ENCODE data around the gene PSME2. TPM values are rescaled to one million over a fixed set of nuclear protein-coding genes. Genes with fewer than 3 reads are reported as not detected.

Gene PSME2
- total RNA-seq, 1 experiment from 2014 or later, result 188 TPM

DNA sequence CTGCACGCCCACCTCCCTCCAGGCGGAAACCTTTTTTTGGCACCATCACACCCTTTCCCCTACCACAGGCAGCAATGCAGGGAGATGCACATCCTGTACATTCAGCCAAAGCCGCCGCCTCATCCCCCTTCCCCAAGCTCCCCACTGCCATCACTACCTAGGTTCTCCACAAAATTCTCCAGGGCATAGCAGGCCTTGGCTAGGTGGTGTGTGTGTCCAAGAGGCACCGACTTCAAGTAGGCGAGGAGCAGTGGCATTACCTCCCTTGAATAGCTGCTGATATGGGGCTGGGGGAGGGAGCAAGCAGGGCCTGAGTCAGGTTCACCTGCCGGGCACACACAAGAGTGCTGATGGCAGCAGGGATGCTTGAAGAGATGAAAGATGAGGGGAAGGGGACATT, 38.6 kb upstream of the PSME2 start:
- TF ChIP-seq TCF7L2 (IDR thresholded peaks at IDR 0.05; ENCODE audit: low read depth, low read length) (no peak), REST (IDR thresholded peaks at IDR 0.05; ENCODE audit: insufficient read depth in 1 of 2, low read depth in 2 of 2, low read length in 1 of 2) (no peak), CTCF (IDR thresholded peaks at IDR 0.05) (no peak), SIN3A (IDR thresholded peaks at IDR 0.05; ENCODE audit: borderline replicate concordance, insufficient read depth, low read depth, low read length) (no peak), POLR2AphosphoS5 (IDR thresholded peaks at IDR 0.05; ENCODE audit: low read depth, low read length) (no peak)
- DNase-seq (ENCODE audit: low read depth, low spot score) (no peak), ATAC-seq (no peak)
- in situ Hi-C loops (cut with HindIII; ENCODE audit: low pct_unique_long_range_greater_than_20kb, low sequenced_read_pairs) (no loop called here), intact Hi-C loops (cut with micrococcal nuclease; ENCODE audit: unreplicated experiment) (no loop called here)
- no peak overlapping the region for H3K27ac ChIP-seq (ENCODE audit: low read length)
- H3K36me3 ChIP-seq (ENCODE audit: control insufficient read depth, insufficient read depth, low read length), result 0 out of 2 replicates have a peak, but pooled peaks cover 2% of the 10 kb centered on the region
- POLR2A ChIA-PET, result no interaction called here
- H3K27me3 ChIP-seq (ENCODE audit: control insufficient read depth, insufficient read depth, low read length), result no peaks in the 10 kb centered on the region
- CTCF ChIA-PET, result no interaction called here
- BruUV-seq (replicated peaks), result no TSS peak
- H3K4me3 ChIP-seq (ENCODE audit: low read depth in 2 of 2, low read length in 2 of 2), result no peak overlapping the region
- H3K4me1 ChIP-seq (ENCODE audit: control insufficient read depth, insufficient read depth, low read length), result 0 out of 2 replicates have a peak, but pooled peaks cover 10% of the 10 kb centered on the region
- H3K9me3 ChIP-seq (ENCODE audit: control insufficient read depth, insufficient read depth, low read depth, low read length), result no peaks in the 10 kb centered on the region

DNA sequence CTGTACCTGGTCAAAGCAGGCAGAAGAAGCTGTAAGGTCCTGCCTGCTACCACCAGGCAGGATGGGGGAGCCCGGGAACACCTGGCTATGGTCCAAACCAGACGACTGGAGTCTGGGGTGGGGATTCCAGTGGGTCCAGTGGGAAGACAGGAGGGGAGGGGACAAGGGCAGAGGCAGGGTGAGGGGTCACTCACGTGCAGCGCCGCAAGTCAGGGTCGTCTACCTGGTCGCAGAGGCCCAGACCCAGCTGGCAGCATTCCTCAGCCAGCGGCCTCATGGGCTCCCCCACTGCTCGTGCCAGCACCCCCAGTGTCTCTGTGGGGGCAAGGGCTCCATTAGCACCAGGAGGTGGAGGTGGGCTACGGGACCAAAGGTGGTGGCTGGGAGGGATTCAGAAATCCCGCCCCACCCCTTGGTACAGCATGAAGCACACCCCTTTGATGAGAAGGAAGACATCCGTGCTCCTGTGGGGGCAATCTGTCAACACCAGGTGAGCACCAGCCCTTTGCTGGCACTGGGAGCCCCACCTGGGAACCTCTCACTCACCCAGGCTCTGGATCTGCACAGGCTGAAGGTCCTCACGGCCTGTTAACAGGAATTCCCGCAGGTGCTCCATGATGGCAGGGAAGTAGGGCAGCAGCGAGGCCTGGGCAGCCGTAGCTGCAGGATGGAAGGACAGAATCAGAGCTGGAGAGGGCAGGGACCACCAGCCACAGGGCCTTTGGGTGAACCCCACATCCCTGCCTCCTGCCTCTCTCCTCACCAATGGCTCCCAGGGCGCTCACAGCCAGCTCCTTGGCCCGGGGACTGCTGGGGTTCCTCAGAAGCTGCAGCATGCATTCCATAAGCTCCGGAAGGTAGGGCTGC, 37.9 kb upstream of the PSME2 start:
- ChIA-PET POLR2A (no interaction called here), CTCF (no interaction called here)
- ATAC-seq, result no peak
- TF ChIP-seq POLR2AphosphoS5 (IDR thresholded peaks at IDR 0.05; ENCODE audit: low read depth, low read length), result no peak
- TF ChIP-seq TCF7L2 (IDR thresholded peaks at IDR 0.05; ENCODE audit: low read depth, low read length), result no peak
- TF ChIP-seq SIN3A (IDR thresholded peaks at IDR 0.05; ENCODE audit: borderline replicate concordance, insufficient read depth, low read depth, low read length), result no peak
- no peak for TF ChIP-seq REST (IDR thresholded peaks at IDR 0.05; ENCODE audit: insufficient read depth in 1 of 2, low read depth in 2 of 2, low read length in 1 of 2)
- TF ChIP-seq CTCF (IDR thresholded peaks at IDR 0.05), result no peak
- no peak overlapping the region for H3K27ac ChIP-seq (ENCODE audit: low read length)
- BruUV-seq (replicated peaks), result no TSS peak
- no peak for DNase-seq (ENCODE audit: low read depth, low spot score)
- H3K4me1 ChIP-seq (ENCODE audit: control insufficient read depth, insufficient read depth, low read length), result peaks cover 8% of the 10 kb centered on the region; the same call in 1 of the 2 replicates
- H3K4me3 ChIP-seq (ENCODE audit: low read depth in 2 of 2, low read length in 2 of 2), result no peak overlapping the region
- H3K27me3 ChIP-seq (ENCODE audit: control insufficient read depth, insufficient read depth, low read length), result no peaks in the 10 kb centered on the region
- in situ Hi-C loops (cut with HindIII; ENCODE audit: low pct_unique_long_range_greater_than_20kb, low sequenced_read_pairs), result no loop called here
- no peaks in the 10 kb centered on the region for H3K9me3 ChIP-seq (ENCODE audit: control insufficient read depth, insufficient read depth, low read depth, low read length)
- intact Hi-C loops (cut with micrococcal nuclease; ENCODE audit: unreplicated experiment), result no loop called here
- 0 out of 2 replicates have a peak, but pooled peaks cover 2% of the 10 kb centered on the region for H3K36me3 ChIP-seq (ENCODE audit: control insufficient read depth, insufficient read depth, low read length)
